GM23248 (cell line): ENCODE measurements around the gene CELA3A. TPM values are rescaled to one million over a fixed set of nuclear protein-coding genes. Genes with fewer than 3 reads are reported as not detected.
"Not testable (repeated sequence)": the region's sequence is repeated elsewhere in the genome, so short reads cannot be mapped to it uniquely, and the experiment has no call there.

Experiments used
- DNase-seq: peaks from one replicate; pipeline ENCODE4 v3.0.0-alpha.2; 2015
- H2AFZ ChIP-seq: fragments of 200-600 bp; sonication (generic); 2 replicates; pipeline ENCODE4 v1.6.1; 2016; ENCODE audit warnings: antibody characterized with exemption
- H3F3A ChIP-seq: fragments of 200-600 bp; sonication (generic); 2 replicates; pipeline ENCODE4 v1.6.1; 2016; ENCODE audit warnings: mild to moderate bottlenecking, antibody characterized with exemption, mixed run types; ENCODE audit not compliant: insufficient read depth
- H3K27ac ChIP-seq: fragments of 200-600 bp; sonication (generic); 2 replicates; pipeline ENCODE4 v1.5.1; 2016; ENCODE audit warnings: mild to moderate bottlenecking
- H3K27me3 ChIP-seq: fragments of 200-600 bp; sonication (generic); replicated peaks from 2 replicates; pipeline ENCODE4 v1.6.1; 2016; ENCODE audit warnings: mild to moderate bottlenecking; ENCODE audit not compliant: insufficient read depth
- H3K36me3 ChIP-seq: fragments of 200-600 bp; sonication (generic); 2 replicates; pipeline ENCODE4 v1.6.1; 2016; ENCODE audit warnings: low read depth, mild to moderate bottlenecking
- H3K4me1 ChIP-seq: fragments of 200-600 bp; sonication (generic); 2 replicates; pipeline ENCODE4 v1.6.1; 2016; ENCODE audit warnings: mild to moderate bottlenecking; ENCODE audit not compliant: insufficient read depth
- H3K4me2 ChIP-seq: fragments of 200-600 bp; sonication (generic); one replicate; pipeline ENCODE4 v1.6.1; 2016; ENCODE audit warnings: mild to moderate bottlenecking; ENCODE audit not compliant: unreplicated experiment
- H3K4me3 ChIP-seq: fragments of 200-600 bp; sonication (generic); 2 replicates; pipeline ENCODE4 v1.5.1; 2016; ENCODE audit warnings: mild to moderate bottlenecking
- H3K79me2 ChIP-seq: fragments of 200-600 bp; sonication (generic); 2 replicates; pipeline ENCODE4 v1.6.1; 2016; ENCODE audit warnings: mild to moderate bottlenecking; ENCODE audit not compliant: insufficient read depth
- H3K9ac ChIP-seq: fragments of 200-600 bp; sonication (generic); 2 replicates; pipeline ENCODE4 v1.6.1; 2016; ENCODE audit warnings: mild to moderate bottlenecking
- H3K9me2 ChIP-seq: fragments of 200-600 bp; sonication (generic); 2 replicates; pipeline ENCODE4 v1.6.1; 2016; ENCODE audit warnings: mixed run types, mild to moderate bottlenecking, moderate library complexity; ENCODE audit not compliant: insufficient read depth
- H3K9me3 ChIP-seq: fragments of 200-600 bp; sonication (generic); one replicate; pipeline ENCODE4 v1.6.1; 2017; ENCODE audit warnings: low read depth
- H4K20me1 ChIP-seq: fragments of 200-600 bp; sonication (generic); 2 replicates; pipeline ENCODE4 v1.6.0; 2016; ENCODE audit not compliant: insufficient read depth
- EZH2 ChIP-seq: fragments of 200-600 bp; sonication (generic); IDR thresholded peaks from 2 replicates; pipeline ENCODE4 v1.6.1; 2018; ENCODE audit warnings: antibody characterized with exemption, mild to moderate bottlenecking; ENCODE audit not compliant: insufficient read depth, poor library complexity, severe bottlenecking
- EZH2phosphoT487 ChIP-seq: fragments of 200-600 bp; sonication (generic); IDR thresholded peaks from 2 replicates; pipeline ENCODE4 v1.6.1; 2018; ENCODE audit warnings: antibody characterized with exemption, moderate library complexity, mild to moderate bottlenecking, low read depth; ENCODE audit not compliant: insufficient read depth
- WGBS, 2 experiments: methylation state at CpG; one replicate each; pipeline ENCODE4 v1.1.6; 2015 to 2017; ENCODE audit warnings: low lambda C conversion rate in 2 of 2, low coverage in 1 of 2; ENCODE audit errors: missing lambda C conversion rate in 2 of 2; 5-methylcytosine and 5-hydroxymethylcytosine counted together
- in situ Hi-C: fragments of 300-500 bp; cut with MboI; formaldehyde crosslinking; loops from 2 replicates; pipeline ENCODE4 v1.15.0; 2020
- polyA plus RNA-seq: library from polyadenylated mRNA; unstranded; fragments of >200 nt; fragmentation: Nextera tagmentation; extraction: Ambion mirVana; gene quantifications from 2 replicates; pipeline ENCODE4 v1.2.1, GENCODE V29; 2016
- total RNA-seq: library from RNA; depleted of rRNA; stranded (reverse); fragments of >200 nt; shearing (Covaris generic); gene quantifications from 2 replicates; pipeline ENCODE4 v1.2.3, GENCODE V29; 2014

Gene CELA3A
- total and polyA plus RNA-seq, 2 experiments from 2014 or later: not detected

- Histone ChIP-seq H3K4me1 (peaks cover 13% of the 10 kb centered on the region), H3K4me2 (peak overlapping the region; percentile 32), H3K9ac (0 out of 2 replicates have a peak overlapping the region, but pooled peaks have one; percentile 19), H3F3A (no peaks in the 10 kb centered on the region), H3K27ac (peak overlapping the region; percentile 36; the same call in 1 of the 2 replicates), H3K9me2 (no peaks in the 10 kb centered on the region), H3K9me3 (no peaks in the 10 kb centered on the region), H2AFZ (no peak overlapping the region), H3K4me3 (no peak overlapping the region), H3K36me3 (no peaks in the 10 kb centered on the region), H3K79me2 (no peaks in the 10 kb centered on the region), H3K27me3 (no peaks in the 10 kb centered on the region), H4K20me1 (no peaks in the 10 kb centered on the region)
- WGBS, 2 experiments: 61 to 66% methylated on average over 15 of the region's 15 CpGs
- DNase-seq: peak; percentile 89
- in situ Hi-C loops: no loop called here
- TF ChIP-seq EZH2phosphoT487 (no peak), EZH2 (no peak)
These were observed 35.0 kb upstream of the CELA3A start for GRCh38 chr1:21966247-21967000.

DNA sequence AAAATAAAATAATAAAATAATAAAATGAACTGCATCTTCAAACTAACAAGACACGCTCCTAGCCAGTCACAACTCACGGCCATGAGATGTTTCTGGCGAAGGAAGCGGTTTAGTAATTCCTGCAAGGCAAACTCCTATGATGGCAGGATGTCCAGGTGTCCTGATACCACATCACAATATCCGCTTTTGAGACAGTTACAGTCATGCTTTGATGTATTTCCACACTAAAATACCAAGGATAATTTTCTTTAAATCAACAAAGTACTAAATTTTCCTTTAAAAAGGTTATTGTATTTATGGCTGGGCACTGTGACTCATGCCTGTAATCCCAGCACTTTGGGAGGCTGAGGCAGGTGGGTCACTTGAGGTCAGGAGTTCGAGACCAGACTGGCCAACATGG lies 34.2 kb upstream of the CELA3A start:
- H3K27ac ChIP-seq, H3K27me3 ChIP-seq, H3F3A ChIP-seq, H3K36me3 ChIP-seq, DNase-seq, H2AFZ ChIP-seq, H3K79me2 ChIP-seq, H3K4me2 ChIP-seq, H4K20me1 ChIP-seq, in situ Hi-C loops, H3K4me3 ChIP-seq, H3K9me2 ChIP-seq, H3K9me3 ChIP-seq, H3K9ac ChIP-seq: not testable (repeated sequence)
- WGBS, 2 experiments: 93 to 95% methylated on average over 6 of the region's 6 CpGs
- peaks cover 13% of the 10 kb centered on the region for H3K4me1 ChIP-seq

GRCh38 chr1:21969066-21969465 lies 32.4 kb upstream of the CELA3A start:
- in situ Hi-C loops, H3K27ac ChIP-seq, H3K9ac ChIP-seq, H4K20me1 ChIP-seq, H2AFZ ChIP-seq, H3K27me3 ChIP-seq, H3K79me2 ChIP-seq, H3F3A ChIP-seq, H3K36me3 ChIP-seq, H3K4me2 ChIP-seq, H3K9me2 ChIP-seq, H3K9me3 ChIP-seq, DNase-seq, H3K4me3 ChIP-seq: not testable (repeated sequence)
- 69 to 72% methylated on average over 5 of the region's 5 CpGs for WGBS, 2 experiments
- H3K4me1 ChIP-seq: peaks cover 13% of the 10 kb centered on the region

GRCh38 chr1:21970523-21970922 lies 30.9 kb upstream of the CELA3A start:
- H3K27ac ChIP-seq, H4K20me1 ChIP-seq, H3K4me3 ChIP-seq, H3K4me2 ChIP-seq, H3K9ac ChIP-seq, H3K27me3 ChIP-seq, H2AFZ ChIP-seq, H3K9me3 ChIP-seq, H3F3A ChIP-seq, in situ Hi-C loops, H3K9me2 ChIP-seq, H3K36me3 ChIP-seq, DNase-seq, H3K79me2 ChIP-seq: not testable (repeated sequence)
- H3K4me1 ChIP-seq: peaks cover 12% of the 10 kb centered on the region
- 69 to 71% methylated on average over 4 of the region's 4 CpGs for WGBS, 2 experiments

GRCh38 chr1:21972973-21973441 lies 28.4 kb upstream of the CELA3A start:
- H3K4me2 ChIP-seq, H3K9ac ChIP-seq, H3K4me3 ChIP-seq, H3K36me3 ChIP-seq, H3K4me1 ChIP-seq, H2AFZ ChIP-seq, in situ Hi-C loops, DNase-seq, H3K9me2 ChIP-seq, H3K9me3 ChIP-seq, H3F3A ChIP-seq, H3K27ac ChIP-seq, H3K27me3 ChIP-seq, H3K79me2 ChIP-seq, H4K20me1 ChIP-seq: not testable (repeated sequence)
- WGBS, 2 experiments: 79 to 80% methylated on average over 2 of the region's 2 CpGs

DNA sequence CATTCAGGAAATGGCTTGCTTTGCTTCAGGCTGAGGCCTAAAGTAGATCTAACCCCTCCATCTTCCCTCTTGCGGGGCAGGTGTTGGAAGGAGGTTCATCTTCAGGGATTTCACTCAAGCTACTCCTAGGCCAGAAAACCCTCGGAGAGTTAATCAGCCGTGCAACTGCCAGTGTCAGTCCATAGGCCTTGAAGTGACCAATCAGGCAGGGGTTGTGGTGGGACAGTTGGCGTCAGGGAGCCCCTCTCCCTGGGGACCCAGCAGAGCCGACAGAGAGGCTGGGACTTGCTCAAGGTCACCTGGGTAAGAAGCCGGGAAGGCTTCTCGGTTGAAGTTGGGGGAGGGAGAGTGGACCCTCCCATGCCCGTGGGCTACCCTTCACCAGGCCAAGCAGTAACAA lies 27.5 kb upstream of the CELA3A start:
- DNase-seq, H3K36me3 ChIP-seq, H3K4me3 ChIP-seq, H3F3A ChIP-seq, H2AFZ ChIP-seq, H3K9me3 ChIP-seq, H4K20me1 ChIP-seq, H3K27me3 ChIP-seq, H3K4me2 ChIP-seq, in situ Hi-C loops, H3K79me2 ChIP-seq, H3K9ac ChIP-seq, H3K27ac ChIP-seq, H3K4me1 ChIP-seq, H3K9me2 ChIP-seq: not testable (repeated sequence)
- 69 to 78% methylated on average over 4 to 8 of the region's 8 CpGs for WGBS, 2 experiments

DNA sequence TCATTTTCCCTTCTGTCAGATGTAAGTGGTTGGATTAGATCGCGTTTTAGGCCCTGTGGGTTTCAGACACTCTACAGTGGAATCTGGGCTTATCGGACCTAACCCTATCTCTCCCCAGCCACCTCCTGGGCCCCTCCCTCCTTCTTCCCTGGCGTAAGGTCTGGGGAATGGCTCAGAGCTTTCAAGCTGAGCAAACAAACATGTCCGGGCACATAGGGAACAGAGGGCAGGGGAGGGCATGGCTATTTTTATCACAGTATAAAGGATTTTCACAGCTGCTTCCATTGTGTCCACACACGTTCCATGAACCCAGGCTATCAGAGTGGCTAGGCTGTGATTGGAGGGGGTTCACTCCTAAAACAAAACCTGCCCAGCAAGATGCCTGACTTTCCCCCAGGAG lies 26.8 kb upstream of the CELA3A start:
- H3K9me3 ChIP-seq, H3K9me2 ChIP-seq, H3K4me1 ChIP-seq, H4K20me1 ChIP-seq, H3K27ac ChIP-seq, H3K79me2 ChIP-seq, H2AFZ ChIP-seq, H3K9ac ChIP-seq, DNase-seq, H3K27me3 ChIP-seq, H3F3A ChIP-seq, H3K36me3 ChIP-seq, in situ Hi-C loops, H3K4me3 ChIP-seq, H3K4me2 ChIP-seq: not testable (repeated sequence)
- WGBS, 2 experiments: 89 to 91% methylated on average over 6 of the region's 6 CpGs
